Stomach (tissue), 9 donors: Measurements from ENCODE around the gene SEMA4C. TPM values are rescaled to one million over a fixed set of nuclear protein-coding genes. Genes with fewer than 3 reads are reported as not detected.

Source experiments
- DNase-seq, 2 donors: peaks; one replicate each; pipeline versions ENCODE4 v3.0.0 to v3.0.0-alpha.2; 2013 to 2019
- H3K27ac ChIP-seq, 5 donors: fragments of 200-600 bp in 4 of 5; sonication (generic) in 4 of 5; one replicate each; pipeline ENCODE4 v1.5.1; 2013 to 2019; ENCODE audit warnings: mild to moderate bottlenecking in 1 of 5, moderate library complexity in 1 of 5
- H3K27me3 ChIP-seq, 3 donors: fragments of 200-600 bp; sonication (generic); one replicate each; pipeline ENCODE4 v1.5.1; 2017 to 2019; ENCODE audit warnings: mixed run types in 1 of 3
- H3K36me3 ChIP-seq, 4 donors: fragments of 200-600 bp; sonication (generic); 1 replicate in 3 of 4; 2 replicates in 1 of 4; pipeline ENCODE4 v1.5.1; 2016 to 2019
- H3K4me1 ChIP-seq, 4 donors: fragments of 200-600 bp; sonication (generic); one replicate each; pipeline ENCODE4 v1.5.1; 2016 to 2019
- H3K4me3 ChIP-seq, 4 donors: fragments of 200-600 bp; sonication (generic) in 3 of 4; one replicate each; pipeline ENCODE4 v1.5.1; 2016 to 2019; ENCODE audit warnings: mild to moderate bottlenecking in 1 of 4
- H3K9me3 ChIP-seq, 4 donors: fragments of 200-600 bp; sonication (generic); one replicate each; pipeline ENCODE4 v1.5.1; 2016 to 2019
- CTCF ChIP-seq, 7 experiments: fragments of 450-650 bp in 4 of 7; fragments of 200-600 bp in 3 of 7; sonication (generic) in 3 of 7; IDR thresholded peaks; one replicate each; pipeline ENCODE4 v1.5.1; 2016 to 2019; ENCODE audit warnings: antibody characterized with exemption in 7 of 7, control low read depth in 2 of 7, mild to moderate bottlenecking in 1 of 7
- EP300 ChIP-seq: sonication (generic); formaldehyde crosslinking; IDR thresholded peaks from one replicate; pipeline ENCODE4 v1.6.1; 2017; ENCODE audit warnings: antibody characterized with exemption
- POLR2A ChIP-seq, 4 donors: fragments of 450-650 bp; IDR thresholded peaks; one replicate each; pipeline ENCODE4 v1.6.1; 2016; ENCODE audit warnings: antibody characterized with exemption in 4 of 4, control low read depth in 2 of 4, mild to moderate bottlenecking in 1 of 4, moderate library complexity in 1 of 4
- POLR2AphosphoS5 ChIP-seq, 3 donors: sonication (generic); formaldehyde crosslinking; IDR thresholded peaks; one replicate each; pipeline ENCODE4 v1.6.1; 2016; ENCODE audit warnings: antibody characterized with exemption in 3 of 3
- WGBS, 5 donors: extraction: QIAGEN DNeasy Blood & Tissue Kit in 3 of 5; methylation state at CpG; one replicate each; pipeline versions ENCODE4 v1.1.5 to v1.1.7; 2013 to 2018; 5-methylcytosine and 5-hydroxymethylcytosine counted together
- intact Hi-C: fragments of 100-400 bp; cut with DNase I; formaldehyde crosslinking; loops from one replicate; pipeline ENCODE4 v1.15.1; 2023; ENCODE audit warnings: low total_unique reads
- polyA plus RNA-seq, 3 donors: library from polyadenylated mRNA; stranded (reverse); fragments of 200-250 nt; gene quantifications; one replicate each; pipeline ENCODE4 v1.2.3, GENCODE V29; 2013
- total RNA-seq, 5 donors: library from RNA; depleted of rRNA; stranded (reverse); fragments of >200 nt; gene quantifications; one replicate each; pipeline versions ENCODE4 v1.1.0 to v1.2.3, GENCODE V29; 2014 to 2016
- donor health status: healthy with polysubstance abuse.
- donor health status: Bipolar disorder and iron deficiency.
- donor health status: healthy.

SEMA4C gene
- total and polyA plus RNA-seq, 8 donors: 5.7 to 78.8 (median 18.0) TPM

GRCh38 chr2:96832754-96833507 is 36.9 kb downstream of the SEMA4C start:
- peak; percentile 86 to 89 for DNase-seq
- Histone ChIP-seq H3K36me3 (peaks cover 47 to 82% (median 79%) of the 10 kb centered on the region in 4 donors), H3K27ac (peak overlapping the region; percentile 5 to 55 (median 43)), H3K4me1 (peaks cover 11 to 30% (median 23%) of the 10 kb centered on the region in 4 donors), H3K27me3 (no peaks in the 10 kb centered on the region), H3K9me3 (no peaks in the 10 kb centered on the region), H3K4me3 (no peak overlapping the region)
- 40 to 55% (median 44%) methylated on average over 18 of the region's 18 CpGs for WGBS, 5 donors
- TF ChIP-seq EP300 (no peak), POLR2AphosphoS5 (IDR thresholded peaks at IDR 0.05) (peak in 1 of 3 donors; percentile 29)
- intact Hi-C loops: no loop called here

- intact Hi-C loops: no loop called here
- no peaks in the 10 kb centered on the region for H3K27me3 ChIP-seq
- no peak for DNase-seq
- H3K4me3 ChIP-seq: no peak overlapping the region
- no peaks in the 10 kb centered on the region for H3K9me3 ChIP-seq
- peak overlapping the region; percentile 5 to 55 (median 43) for H3K27ac ChIP-seq
- TF ChIP-seq EP300 (no peak), CTCF (IDR thresholded peaks at IDR 0.05) (no peak), POLR2AphosphoS5 (IDR thresholded peaks at IDR 0.05) (no peak), POLR2A (IDR thresholded peaks at IDR 0.05) (no peak)
- WGBS, 5 donors: 73 to 84% (median 76%) methylated on average over 11 of the region's 11 CpGs
- peaks cover 53 to 82% (median 80%) of the 10 kb centered on the region in 4 donors for H3K36me3 ChIP-seq
- peaks cover 11 to 30% (median 23%) of the 10 kb centered on the region in 4 donors for H3K4me1 ChIP-seq
Observed at GRCh38 chr2:96832408-96832753, 37.5 kb downstream of the SEMA4C start.

GRCh38 chr2:96831679-96832078 is 38.2 kb downstream of the SEMA4C start:
- intact Hi-C loops: no loop called here
- no peak for TF ChIP-seq CTCF (IDR thresholded peaks at IDR 0.05)
- no peak for TF ChIP-seq POLR2AphosphoS5 (IDR thresholded peaks at IDR 0.05)
- TF ChIP-seq POLR2A (IDR thresholded peaks at IDR 0.05): no peak
- TF ChIP-seq EP300: no peak
- peak in 1 of 2 donors; percentile 70 for DNase-seq

GRCh38 chr2:96830044-96830562 is 39.8 kb downstream of the SEMA4C start:
- WGBS, 5 donors: 54 to 64% (median 60%) methylated on average over 4 to 5 of the region's 5 CpGs
- intact Hi-C loops: no loop called here
- Histone ChIP-seq H3K9me3 (no peaks in the 10 kb centered on the region), H3K4me1 (peaks cover 11 to 32% (median 23%) of the 10 kb centered on the region in 4 donors), H3K4me3 (no peak overlapping the region), H3K36me3 (peaks cover 68 to 100% (median 98%) of the 10 kb centered on the region in 4 donors), H3K27ac (no peak overlapping the region), H3K27me3 (no peaks in the 10 kb centered on the region)
- TF ChIP-seq POLR2A (IDR thresholded peaks at IDR 0.05) (no peak), EP300 (no peak)
- no peak for DNase-seq

More at GRCh38 chr2:96831679-96832078, 38.2 kb downstream of the SEMA4C start:
- WGBS, 5 donors: 44 to 63% (median 47%) methylated on average over 9 to 10 of the region's 10 CpGs
- Histone ChIP-seq H3K4me3 (no peak overlapping the region), H3K36me3 (peaks cover 60 to 89% (median 85%) of the 10 kb centered on the region in 4 donors), H3K4me1 (peaks cover 11 to 30% (median 23%) of the 10 kb centered on the region in 4 donors), H3K27me3 (no peaks in the 10 kb centered on the region), H3K9me3 (no peaks in the 10 kb centered on the region), H3K27ac (peak overlapping the region in 2 of 5 donors; percentile 43 to 52)

GRCh38 chr2:96828874-96829273 is 41.0 kb downstream of the SEMA4C start:
- DNase-seq: no peak
- H3K27ac ChIP-seq: no peak overlapping the region
- TF ChIP-seq POLR2A (IDR thresholded peaks at IDR 0.05) (no peak), CTCF (IDR thresholded peaks at IDR 0.05) (no peak), POLR2AphosphoS5 (IDR thresholded peaks at IDR 0.05) (no peak), EP300 (no peak)
- no peaks in the 10 kb centered on the region for H3K27me3 ChIP-seq
- no peaks in the 10 kb centered on the region for H3K9me3 ChIP-seq
- H3K36me3 ChIP-seq: peaks cover 70 to 98% (median 94%) of the 10 kb centered on the region in 4 donors
- no peak overlapping the region for H3K4me3 ChIP-seq
- intact Hi-C loops: no loop called here
- H3K4me1 ChIP-seq: peaks cover 13 to 44% (median 30%) of the 10 kb centered on the region in 4 donors
- 94 to 98% (median 96%) methylated on average over 13 of the region's 13 CpGs for WGBS, 5 donors
